ENCODE results near the gene DMTF1. TPM values are rescaled to one million over a fixed set of nuclear protein-coding genes. Genes with fewer than 3 reads are reported as not detected.
A peak's percentile ranks its signal among the peaks of the same experiment; 100 is the strongest.
"Not testable (repeated sequence)": the region's sequence is repeated elsewhere in the genome, so short reads cannot be mapped to it uniquely, and the experiment has no call there.

The DMTF1 gene
- total RNA-seq, 1 donor from 2014 or later, result 40.8 TPM

GRCh38 chr7:87202208-87202607, 50.0 kb downstream of the DMTF1 start:
- FAIRE-seq (no peak), DNase-seq (ENCODE audit: low read depth) (no peak)
- peaks cover 1% of the 10 kb centered on the region for H3K36me3 ChIP-seq (ENCODE audit: control insufficient read depth, insufficient read depth, low read length)
- no peak overlapping the region for H3K4me3 ChIP-seq (ENCODE audit: low read depth, low read length)
- H3K27me3 ChIP-seq (ENCODE audit: control insufficient read depth, insufficient read depth, low read length), result no peaks in the 10 kb centered on the region
- no peak for TF ChIP-seq CTCF (IDR thresholded peaks at IDR 0.05; ENCODE audit: insufficient read depth, low read length, severe bottlenecking)

DNA sequence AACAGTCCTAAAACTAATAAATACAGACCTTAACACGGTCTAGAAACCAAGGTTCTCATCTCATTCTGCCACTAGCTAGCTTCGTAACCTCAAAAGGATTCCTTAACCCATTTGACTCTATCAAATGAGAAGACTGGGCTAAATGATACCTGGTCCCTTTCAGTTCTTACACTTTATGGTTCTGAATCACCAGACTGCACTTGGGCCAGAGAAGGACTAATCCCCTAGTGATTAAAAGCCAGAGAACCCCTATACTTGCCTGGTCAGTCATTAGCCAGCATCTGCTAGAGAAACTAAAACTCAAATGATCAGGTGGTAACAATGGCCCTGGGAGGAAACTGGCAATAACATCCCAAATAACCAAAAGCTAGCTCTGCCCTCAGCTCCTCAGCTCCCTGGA, 50.5 kb downstream of the DMTF1 start:
- FAIRE-seq, result no peak
- TF ChIP-seq CTCF (IDR thresholded peaks at IDR 0.05; ENCODE audit: insufficient read depth, low read length, severe bottlenecking), result no peak
- Histone ChIP-seq H3K36me3 (ENCODE audit: control insufficient read depth, insufficient read depth, low read length) (peaks cover 1% of the 10 kb centered on the region), H3K27me3 (ENCODE audit: control insufficient read depth, insufficient read depth, low read length) (no peaks in the 10 kb centered on the region), H3K4me3 (ENCODE audit: low read depth, low read length) (no peak overlapping the region)
- DNase-seq (ENCODE audit: low read depth), result no peak

DNA sequence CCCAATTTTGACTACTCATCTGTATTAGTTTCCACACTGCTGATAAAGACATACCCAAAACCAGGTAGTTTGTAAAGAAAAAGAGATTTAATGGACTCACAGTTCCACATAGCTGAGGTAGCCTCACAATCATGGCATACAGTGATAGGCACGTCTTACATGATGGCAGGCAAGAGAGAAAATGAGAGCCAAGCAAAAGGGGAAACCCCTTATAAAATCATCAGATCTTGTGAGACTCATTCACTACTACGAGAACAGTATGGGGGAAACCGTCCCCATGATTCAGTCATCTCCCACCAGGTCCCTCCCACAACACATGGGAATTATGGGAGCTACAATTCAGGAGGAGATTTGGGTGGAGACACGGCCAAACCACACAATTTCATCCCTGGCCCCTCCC, 51.7 kb downstream of the DMTF1 start:
- H3K36me3 ChIP-seq (ENCODE audit: control insufficient read depth, insufficient read depth, low read length); H3K27me3 ChIP-seq (ENCODE audit: control insufficient read depth, insufficient read depth, low read length); DNase-seq (ENCODE audit: low read depth); FAIRE-seq; H3K4me3 ChIP-seq (ENCODE audit: low read depth, low read length): not testable (repeated sequence)

DNA sequence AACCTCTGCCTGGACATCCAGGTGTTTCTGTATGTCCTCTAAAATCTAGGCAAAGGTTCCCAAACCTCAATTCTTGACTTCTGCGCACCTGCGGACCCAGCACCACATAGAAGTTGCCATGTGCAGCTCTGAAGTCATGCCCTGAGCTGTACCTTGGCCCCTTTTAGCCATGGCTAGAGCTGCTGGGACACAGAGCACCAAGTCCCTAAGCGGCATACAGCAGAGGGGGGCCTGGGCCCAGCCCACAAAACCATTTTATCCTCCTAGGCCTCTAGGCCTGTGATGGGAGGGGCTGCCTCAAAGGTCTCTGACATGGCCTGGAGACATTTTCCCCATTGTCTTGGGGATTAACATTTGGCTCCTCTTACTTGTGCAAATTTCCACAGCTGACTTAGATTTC, 52.7 kb downstream of the DMTF1 start:
- no peak for TF ChIP-seq CTCF (IDR thresholded peaks at IDR 0.05; ENCODE audit: insufficient read depth, low read length, severe bottlenecking)
- no peak for DNase-seq (ENCODE audit: low read depth)
- no peak for FAIRE-seq
- Histone ChIP-seq H3K4me3 (ENCODE audit: low read depth, low read length) (no peak overlapping the region), H3K36me3 (ENCODE audit: control insufficient read depth, insufficient read depth, low read length) (peaks cover 1% of the 10 kb centered on the region), H3K27me3 (ENCODE audit: control insufficient read depth, insufficient read depth, low read length) (no peaks in the 10 kb centered on the region)

DNA sequence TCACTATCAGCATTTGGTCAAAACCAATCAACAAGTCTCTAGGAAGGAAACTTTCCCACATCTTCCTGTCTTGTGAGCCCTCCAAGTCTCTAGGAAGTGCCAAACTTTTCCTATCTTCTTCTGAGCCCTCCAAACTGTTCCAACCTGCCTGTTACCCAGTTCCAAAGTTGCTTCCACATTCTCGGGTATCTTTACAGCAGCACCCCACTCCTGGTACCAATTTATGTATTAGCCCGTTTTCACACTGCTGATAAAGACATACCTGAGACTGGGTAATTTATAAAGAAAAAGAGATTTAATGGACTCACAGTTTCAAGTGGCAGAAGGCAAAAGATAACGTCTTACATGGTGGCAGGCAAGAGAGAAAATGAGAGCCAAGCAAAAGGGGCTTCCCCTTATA, 53.4 kb downstream of the DMTF1 start:
- not testable (repeated sequence) for FAIRE-seq; H3K4me3 ChIP-seq (ENCODE audit: low read depth, low read length); DNase-seq (ENCODE audit: low read depth); H3K36me3 ChIP-seq (ENCODE audit: control insufficient read depth, insufficient read depth, low read length); H3K27me3 ChIP-seq (ENCODE audit: control insufficient read depth, insufficient read depth, low read length)

DNA sequence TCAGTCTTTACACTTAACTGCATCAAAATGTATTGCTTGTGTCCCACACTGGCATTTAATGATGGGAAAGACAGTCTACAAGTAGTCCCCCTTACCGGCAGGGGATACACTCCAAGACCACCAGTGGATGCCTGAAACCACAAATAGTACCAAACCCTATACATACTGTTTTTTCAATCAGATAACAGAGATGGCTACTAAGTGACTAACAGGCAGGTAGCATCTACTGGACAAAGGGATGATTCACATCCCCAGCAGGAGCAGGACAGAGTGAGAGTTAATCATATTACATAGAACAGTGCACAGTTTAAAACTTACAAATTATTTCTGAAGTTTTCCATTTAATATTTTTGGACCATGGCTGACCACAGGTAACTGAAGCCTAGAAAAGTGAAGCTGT, 54.1 kb downstream of the DMTF1 start:
- no peak overlapping the region for H3K4me3 ChIP-seq (ENCODE audit: low read depth, low read length)
- no peak for TF ChIP-seq CTCF (IDR thresholded peaks at IDR 0.05; ENCODE audit: insufficient read depth, low read length, severe bottlenecking)
- no peaks in the 10 kb centered on the region for H3K27me3 ChIP-seq (ENCODE audit: control insufficient read depth, insufficient read depth, low read length)
- DNase-seq (ENCODE audit: low read depth) (peak; percentile 41), FAIRE-seq (no peak)
- peaks cover 1% of the 10 kb centered on the region for H3K36me3 ChIP-seq (ENCODE audit: control insufficient read depth, insufficient read depth, low read length)

- no peak for DNase-seq (ENCODE audit: low read depth)
- Histone ChIP-seq H3K36me3 (ENCODE audit: control insufficient read depth, insufficient read depth, low read length) (peaks cover 1% of the 10 kb centered on the region), H3K27me3 (ENCODE audit: control insufficient read depth, insufficient read depth, low read length) (no peaks in the 10 kb centered on the region), H3K4me3 (ENCODE audit: low read depth, low read length) (no peak overlapping the region)
- TF ChIP-seq CTCF (IDR thresholded peaks at IDR 0.05; ENCODE audit: insufficient read depth, low read length, severe bottlenecking), result no peak
- no peak for FAIRE-seq
Measured at GRCh38 chr7:87209295-87209924, 57.2 kb downstream of the DMTF1 start.

Measured in bronchial epithelial cell (primary cell).